Endodermal cell (in vitro differentiated cells): ENCODE results near the gene PTK7. TPM values are rescaled to one million over a fixed set of nuclear protein-coding genes. Genes with fewer than 3 reads are reported as not detected.

Experiments
- DNase-seq: peaks from one replicate; pipeline ENCODE4 v3.0.0-alpha.2; 2017
- H3K27ac ChIP-seq: 2 replicates; pipeline ENCODE4 v1.5.1; 2013; ENCODE audit warnings: mild to moderate bottlenecking, low read depth, low read length, moderate library complexity
- H3K27me3 ChIP-seq: 2 replicates; pipeline ENCODE4 v1.6.1; 2013; ENCODE audit warnings: mild to moderate bottlenecking, low read length, moderate library complexity; ENCODE audit not compliant: insufficient read depth, control insufficient read depth, poor library complexity, severe bottlenecking
- H3K36me3 ChIP-seq: 2 replicates; pipeline ENCODE4 v1.7.0; 2013; ENCODE audit warnings: mild to moderate bottlenecking, low read length, moderate library complexity; ENCODE audit not compliant: control insufficient read depth, insufficient read depth
- H3K4me1 ChIP-seq: one replicate; pipeline ENCODE4 v1.7.0; 2013; ENCODE audit warnings: low read length; ENCODE audit not compliant: control insufficient read depth, insufficient read depth
- H3K4me3 ChIP-seq: 2 replicates; pipeline ENCODE4 v1.5.1; 2013; ENCODE audit warnings: mild to moderate bottlenecking, low read length, moderate library complexity
- H3K9ac ChIP-seq: 2 replicates; pipeline ENCODE4 v1.6.1; 2013; ENCODE audit warnings: mild to moderate bottlenecking, low read length, moderate library complexity; ENCODE audit not compliant: poor library complexity, severe bottlenecking; ENCODE audit errors: extremely low read depth
- H3K9me3 ChIP-seq: 2 replicates; pipeline ENCODE4 v1.6.1; 2013; ENCODE audit warnings: mild to moderate bottlenecking, low read length, moderate library complexity; ENCODE audit not compliant: control insufficient read depth
- H3K27ac Mint-ChIP-seq: 2 replicates; pipeline ENCODE4 v1.8.0; 2020; ENCODE audit warnings: mixed read lengths
- H3K27me3 Mint-ChIP-seq: 2 replicates; pipeline ENCODE4 v1.8.0; 2021; ENCODE audit warnings: mild to moderate bottlenecking, mixed read lengths; ENCODE audit not compliant: insufficient read depth
- H3K36me3 Mint-ChIP-seq: 2 replicates; pipeline ENCODE4 v1.8.0; 2020; ENCODE audit warnings: low read depth, mixed read lengths
- H3K4me1 Mint-ChIP-seq: 2 replicates; pipeline ENCODE4 v1.8.0; 2020; ENCODE audit warnings: mixed read lengths
- H3K4me3 Mint-ChIP-seq: 2 replicates; pipeline ENCODE4 v1.8.0; 2020; ENCODE audit warnings: mild to moderate bottlenecking, moderate library complexity, mixed read lengths
- H3K9me3 Mint-ChIP-seq: 2 replicates; pipeline ENCODE4 v1.8.0; 2020; ENCODE audit warnings: mild to moderate bottlenecking, mixed read lengths
- CTCF ChIP-seq: fragments of 200-600 bp; sonication (generic); conservative IDR thresholded peaks from 2 replicates; pipeline ENCODE4 v1.5.0; 2021; ENCODE audit warnings: antibody characterized with exemption, mild to moderate bottlenecking
- WGBS, 2 experiments: methylation state at CpG; one replicate each; pipeline versions ENCODE4 v1.1.5 to v1.1.7; 2013; ENCODE audit warnings: missing lambda C conversion rate in 2 of 2, mixed read lengths in 1 of 2; ENCODE audit not compliant: insufficient coverage in 1 of 2, insufficient read length in 1 of 2; 5-methylcytosine and 5-hydroxymethylcytosine counted together
- total RNA-seq, 2 donors: library from RNA; stranded (reverse); fragmentation: NEBNext Ultra II Directional in 1 of 2; extraction: Animal tissue kit (Norgen Biotek cat#: 25700) in 1 of 2; gene quantifications; 2 replicates in 1 of 2; 3 replicates in 1 of 2; pipeline ENCODE4 v1.2.1, GENCODE V29; 2021

PTK7 gene
- total RNA-seq, 2 donors from 2014 or later: 167 to 183 TPM

DNA sequence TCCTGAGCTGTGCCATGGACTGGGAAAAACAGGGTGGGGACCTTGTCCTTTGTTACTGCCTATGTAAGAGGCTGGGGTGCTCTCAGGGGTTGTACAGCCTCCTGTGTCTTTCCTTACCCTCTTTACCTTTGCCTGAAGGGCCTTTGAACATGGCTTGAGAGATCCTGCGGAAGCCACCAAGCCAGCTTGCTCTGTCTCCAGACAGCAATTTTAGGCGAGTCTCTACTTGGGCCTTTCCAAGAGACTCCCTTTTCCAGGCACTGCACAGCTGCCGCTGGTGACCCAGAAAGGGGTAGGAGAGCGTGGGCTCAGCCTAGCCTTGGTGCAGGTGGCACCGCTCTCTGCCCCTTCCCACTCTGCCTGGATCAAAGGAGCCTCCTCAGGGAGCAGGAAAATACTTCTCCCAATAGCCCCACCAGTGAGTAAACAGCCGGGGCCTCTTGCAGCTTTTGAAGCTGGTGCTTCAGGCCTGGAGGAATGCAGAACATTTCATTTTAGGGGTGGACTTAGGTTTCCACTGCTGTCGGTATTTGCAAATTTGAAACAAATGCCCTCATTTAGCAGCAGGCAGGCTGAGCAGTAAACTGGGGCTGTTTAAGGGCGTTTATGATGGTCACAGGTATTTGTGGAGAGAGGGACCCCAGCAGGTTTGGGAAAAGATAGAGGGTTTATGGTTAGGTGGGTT lies 13.9 kb downstream of the PTK7 start:
- H3K27ac ChIP-seq: peak overlapping the region; percentile 74
- Mint-ChIP-seq H3K27ac (peak overlapping the region; percentile 96), H3K4me1 (peaks cover 48% of the 10 kb centered on the region), H3K4me3 (peak overlapping the region; percentile 36), H3K9me3 (no peaks in the 10 kb centered on the region), H3K36me3 (peaks cover 3% of the 10 kb centered on the region), H3K27me3 (no peaks in the 10 kb centered on the region)
- DNase-seq: peak; percentile 75
- H3K4me3 ChIP-seq: peak overlapping the region; percentile 56
- H3K36me3 ChIP-seq: no peaks in the 10 kb centered on the region
- H3K9ac ChIP-seq: no peak overlapping the region
- H3K4me1 ChIP-seq: peaks cover 13% of the 10 kb centered on the region
- 38 to 43% methylated on average over 5 to 8 of the region's 8 CpGs for WGBS, 2 experiments
- no peaks in the 10 kb centered on the region for H3K27me3 ChIP-seq
- no peak for TF ChIP-seq CTCF
- no peaks in the 10 kb centered on the region for H3K9me3 ChIP-seq

- peaks cover 13% of the 10 kb centered on the region for H3K4me1 ChIP-seq
- peaks cover 52% of the 10 kb centered on the region for H3K4me1 Mint-ChIP-seq
- H3K9ac ChIP-seq: no peak overlapping the region
- H3K4me3 ChIP-seq: peak overlapping the region; percentile 16
- no peaks in the 10 kb centered on the region for H3K9me3 ChIP-seq
- DNase-seq: peak; percentile 78
- no peaks in the 10 kb centered on the region for H3K36me3 ChIP-seq
- H3K9me3 Mint-ChIP-seq: no peaks in the 10 kb centered on the region
- no peaks in the 10 kb centered on the region for H3K27me3 Mint-ChIP-seq
- no peak for TF ChIP-seq CTCF
- WGBS, 2 experiments: 43% methylated on average over 2 of the region's 2 CpGs; no CpG with 5 or more reads in 1 of the 2 experiments
- peak overlapping the region; percentile 36 for H3K4me3 Mint-ChIP-seq
- H3K27ac ChIP-seq: peak overlapping the region; percentile 74
- H3K36me3 Mint-ChIP-seq: peaks cover 3% of the 10 kb centered on the region
- no peaks in the 10 kb centered on the region for H3K27me3 ChIP-seq
- peak overlapping the region; percentile 96 for H3K27ac Mint-ChIP-seq
These were observed 14.4 kb downstream of the PTK7 start for GRCh38 chr6:43090559-43090956.

DNA sequence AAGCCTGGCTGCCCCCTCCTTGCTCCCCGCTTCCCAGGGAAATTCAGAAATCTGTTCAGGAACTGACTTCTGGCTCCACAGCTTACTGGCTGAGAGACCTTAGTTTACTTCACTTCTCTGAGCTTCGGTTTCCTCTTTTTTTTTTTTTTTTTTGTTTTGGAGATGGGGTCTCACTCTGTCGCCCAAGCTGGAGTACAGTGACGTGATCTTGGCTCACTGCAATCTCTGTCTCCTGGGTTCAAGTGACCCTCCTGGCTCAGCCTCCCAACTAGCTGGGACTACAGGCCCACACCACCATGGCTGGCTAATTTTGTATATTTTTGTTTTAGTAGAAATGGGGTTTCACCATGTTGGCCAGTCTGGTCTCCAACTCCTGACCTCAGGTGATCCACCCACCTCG lies 14.9 kb downstream of the PTK7 start:
- H3K4me1 Mint-ChIP-seq: peaks cover 57% of the 10 kb centered on the region
- H3K27ac ChIP-seq: peak overlapping the region; percentile 74
- no peak for TF ChIP-seq CTCF
- no peaks in the 10 kb centered on the region for H3K36me3 ChIP-seq
- no peaks in the 10 kb centered on the region for H3K9me3 ChIP-seq
- no peak overlapping the region for H3K4me3 ChIP-seq
- no peaks in the 10 kb centered on the region for H3K9me3 Mint-ChIP-seq
- 75 to 84% methylated on average over 1 to 5 of the region's 5 CpGs for WGBS, 2 experiments
- H3K9ac ChIP-seq: no peak overlapping the region
- DNase-seq: no peak
- peaks cover 3% of the 10 kb centered on the region for H3K36me3 Mint-ChIP-seq
- no peaks in the 10 kb centered on the region for H3K27me3 ChIP-seq
- H3K4me3 Mint-ChIP-seq: peak overlapping the region; percentile 36
- H3K27me3 Mint-ChIP-seq: no peaks in the 10 kb centered on the region
- peak overlapping the region; percentile 96 for H3K27ac Mint-ChIP-seq
- H3K4me1 ChIP-seq: peaks cover 13% of the 10 kb centered on the region
